VCaP (cell line): ENCODE results near the gene GATAD2A.

ENCODE experiments used
- H3K27ac ChIP-seq: fragments of 450-650 bp; 2 replicates; pipeline ENCODE4 v1.5.1; 2017
- CTCF ChIP-seq: fragments of 450-650 bp; conservative IDR thresholded peaks from 2 replicates; pipeline ENCODE4 v1.5.1; 2017; ENCODE audit warnings: mild to moderate bottlenecking, moderate library complexity

GATAD2A gene

GRCh38 chr19:19544257-19544953, 138.9 kb downstream of the GATAD2A start:
- no peak overlapping the region for H3K27ac ChIP-seq
- TF ChIP-seq CTCF = no peak

GRCh38 chr19:19544954-19545591, 139.6 kb downstream of the GATAD2A start:
- no peak overlapping the region for H3K27ac ChIP-seq
- no peak for TF ChIP-seq CTCF

GRCh38 chr19:19545707-19546106, 140.2 kb downstream of the GATAD2A start:
- TF ChIP-seq CTCF = no peak
- H3K27ac ChIP-seq = no peak overlapping the region

GRCh38 chr19:19546751-19547162, 141.3 kb downstream of the GATAD2A start:
- H3K27ac ChIP-seq = no peak overlapping the region
- TF ChIP-seq CTCF = no peak

- H3K27ac ChIP-seq = no peak overlapping the region
- no peak for TF ChIP-seq CTCF
These were observed 142.3 kb downstream of the GATAD2A start for GRCh38 chr19:19547674-19548336.

GRCh38 chr19:19548915-19549759, 143.7 kb downstream of the GATAD2A start:
- H3K27ac ChIP-seq = no peak overlapping the region
- no peak for TF ChIP-seq CTCF
